ENCODE measurements around the gene OR2T34. TPM values are rescaled to one million over a fixed set of nuclear protein-coding genes. Genes with fewer than 3 reads are reported as not detected.
"Not testable (repeated sequence)": the region's sequence is repeated elsewhere in the genome, so short reads cannot be mapped to it uniquely, and the experiment has no call there.

Gene OR2T34
- total and polyA plus RNA-seq, 5 donors: not detected

- 78% methylated on average over 5 of the region's 5 CpGs for WGBS
- DNase-seq: no peak
- Histone ChIP-seq H3K9me3 (ENCODE audit: control insufficient read depth, low read length) (peaks cover 4% of the 10 kb centered on the region), H3K4me1 (ENCODE audit: control insufficient read depth, insufficient read depth, low read length) (no peaks in the 10 kb centered on the region), H3K27ac (ENCODE audit: low read length) (no peak overlapping the region), H3K27me3 (ENCODE audit: control insufficient read depth, insufficient read depth) (no peaks in the 10 kb centered on the region), H3K4me3 (ENCODE audit: low read length) (no peak overlapping the region)
- intact Hi-C loops (cut with DNase I): no loop called here
- ATAC-seq: no peak
Observed at GRCh38 chr1:248593226-248593625, 18.7 kb upstream of the OR2T34 start.

GRCh38 chr1:248592655-248593054 is 18.1 kb upstream of the OR2T34 start:
- H3K27me3 ChIP-seq (ENCODE audit: control insufficient read depth, insufficient read depth): no peaks in the 10 kb centered on the region
- H3K27ac ChIP-seq (ENCODE audit: low read length): no peak overlapping the region
- H3K4me3 ChIP-seq (ENCODE audit: low read length): no peak overlapping the region
- 48% methylated on average over 1 of the region's 1 CpG for WGBS
- peaks cover 4% of the 10 kb centered on the region for H3K9me3 ChIP-seq (ENCODE audit: control insufficient read depth, low read length)
- DNase-seq (no peak), ATAC-seq (no peak)
- H3K4me1 ChIP-seq (ENCODE audit: control insufficient read depth, insufficient read depth, low read length): no peaks in the 10 kb centered on the region
- intact Hi-C loops (cut with DNase I): no loop called here

GRCh38 chr1:248590055-248590454 is 15.5 kb upstream of the OR2T34 start:
- Histone ChIP-seq H3K27me3 (ENCODE audit: control insufficient read depth, insufficient read depth) (no peaks in the 10 kb centered on the region), H3K9me3 (ENCODE audit: control insufficient read depth, low read length) (peaks cover 4% of the 10 kb centered on the region), H3K4me1 (ENCODE audit: control insufficient read depth, insufficient read depth, low read length) (no peaks in the 10 kb centered on the region), H3K27ac (ENCODE audit: low read length) (no peak overlapping the region), H3K4me3 (ENCODE audit: low read length) (no peak overlapping the region)
- no peak for DNase-seq
- WGBS: 89% methylated on average over 17 of the region's 17 CpGs
- no peak for ATAC-seq
- intact Hi-C loops (cut with DNase I): no loop called here

- DNase-seq: no peak
- Histone ChIP-seq H3K4me1 (ENCODE audit: control insufficient read depth, insufficient read depth, low read length) (no peaks in the 10 kb centered on the region), H3K4me3 (ENCODE audit: low read length) (no peak overlapping the region), H3K27ac (ENCODE audit: low read length) (no peak overlapping the region), H3K27me3 (ENCODE audit: control insufficient read depth, insufficient read depth) (no peaks in the 10 kb centered on the region), H3K9me3 (ENCODE audit: control insufficient read depth, low read length) (peaks cover 4% of the 10 kb centered on the region)
- 81% methylated on average over 3 of the region's 3 CpGs for WGBS
- intact Hi-C loops (cut with DNase I): no loop called here
- no peak for ATAC-seq
Observed at GRCh38 chr1:248589334-248589733, 14.8 kb upstream of the OR2T34 start.

GRCh38 chr1:248585266-248585665 is 10.7 kb upstream of the OR2T34 start:
- DNase-seq (no peak), ATAC-seq (no peak)
- intact Hi-C loops (cut with DNase I): no loop called here
- WGBS: 75% methylated on average over 3 of the region's 3 CpGs
- no peak overlapping the region for H3K27ac ChIP-seq (ENCODE audit: low read length)
- H3K4me3 ChIP-seq (ENCODE audit: low read length): no peak overlapping the region
- no peaks in the 10 kb centered on the region for H3K4me1 ChIP-seq (ENCODE audit: control insufficient read depth, insufficient read depth, low read length)
- H3K9me3 ChIP-seq (ENCODE audit: control insufficient read depth, low read length): no peaks in the 10 kb centered on the region
- no peaks in the 10 kb centered on the region for H3K27me3 ChIP-seq (ENCODE audit: control insufficient read depth, insufficient read depth)

GRCh38 chr1:248576260-248576980 is 1.9 kb upstream of the OR2T34 start:
- 73% methylated on average over 9 of the region's 9 CpGs for WGBS
- DNase-seq (no peak), ATAC-seq (no peak)
- H3K4me3 ChIP-seq (ENCODE audit: low read length): no peak overlapping the region
- no peaks in the 10 kb centered on the region for H3K27me3 ChIP-seq (ENCODE audit: control insufficient read depth, insufficient read depth)
- intact Hi-C loops (cut with DNase I): no loop called here
- H3K4me1 ChIP-seq (ENCODE audit: control insufficient read depth, insufficient read depth, low read length): no peaks in the 10 kb centered on the region
- no peak overlapping the region for H3K27ac ChIP-seq (ENCODE audit: low read length)
- H3K9me3 ChIP-seq (ENCODE audit: control insufficient read depth, low read length): no peaks in the 10 kb centered on the region

GRCh38 chr1:248573856-248574255 is 701 bp downstream of the OR2T34 start:
- intact Hi-C loops (cut with DNase I); H3K9me3 ChIP-seq (ENCODE audit: control insufficient read depth, low read length); ATAC-seq; H3K27me3 ChIP-seq (ENCODE audit: control insufficient read depth, insufficient read depth); H3K4me1 ChIP-seq (ENCODE audit: control insufficient read depth, insufficient read depth, low read length); H3K27ac ChIP-seq (ENCODE audit: low read length); H3K4me3 ChIP-seq (ENCODE audit: low read length): not testable (repeated sequence)
- DNase-seq: peak in 1 of 3 donors; percentile 15
- WGBS: 85% methylated on average over 6 of the region's 8 CpGs

- H3K4me3 ChIP-seq (ENCODE audit: low read length); intact Hi-C loops (cut with DNase I); H3K9me3 ChIP-seq (ENCODE audit: control insufficient read depth, low read length); DNase-seq; H3K4me1 ChIP-seq (ENCODE audit: control insufficient read depth, insufficient read depth, low read length); H3K27me3 ChIP-seq (ENCODE audit: control insufficient read depth, insufficient read depth); ATAC-seq; H3K27ac ChIP-seq (ENCODE audit: low read length): not testable (repeated sequence)
- no CpG with 5 or more reads among the region's 1 CpG for WGBS
Observed at GRCh38 chr1:248572049-248572448, 2.5 kb downstream of the OR2T34 start.

- H3K4me1 ChIP-seq (ENCODE audit: control insufficient read depth, insufficient read depth, low read length); intact Hi-C loops (cut with DNase I); H3K27me3 ChIP-seq (ENCODE audit: control insufficient read depth, insufficient read depth); H3K9me3 ChIP-seq (ENCODE audit: control insufficient read depth, low read length); DNase-seq; H3K4me3 ChIP-seq (ENCODE audit: low read length); ATAC-seq; H3K27ac ChIP-seq (ENCODE audit: low read length): not testable (repeated sequence)
- 77% methylated on average over 3 of the region's 3 CpGs for WGBS
Observed at GRCh38 chr1:248570811-248571210, 3.7 kb downstream of the OR2T34 start.

GRCh38 chr1:248569049-248569448 is 5.5 kb downstream of the OR2T34 start:
- ATAC-seq; H3K4me3 ChIP-seq (ENCODE audit: low read length); H3K9me3 ChIP-seq (ENCODE audit: control insufficient read depth, low read length); DNase-seq; intact Hi-C loops (cut with DNase I); H3K27ac ChIP-seq (ENCODE audit: low read length); H3K27me3 ChIP-seq (ENCODE audit: control insufficient read depth, insufficient read depth); H3K4me1 ChIP-seq (ENCODE audit: control insufficient read depth, insufficient read depth, low read length): not testable (repeated sequence)
- 17% methylated on average over 2 of the region's 2 CpGs for WGBS

GRCh38 chr1:248565530-248566373 is 8.8 kb downstream of the OR2T34 start:
- DNase-seq; H3K4me1 ChIP-seq (ENCODE audit: control insufficient read depth, insufficient read depth, low read length); H3K9me3 ChIP-seq (ENCODE audit: control insufficient read depth, low read length); H3K27ac ChIP-seq (ENCODE audit: low read length); H3K27me3 ChIP-seq (ENCODE audit: control insufficient read depth, insufficient read depth); ATAC-seq; intact Hi-C loops (cut with DNase I); H3K4me3 ChIP-seq (ENCODE audit: low read length): not testable (repeated sequence)
- WGBS: 63% methylated on average over 11 of the region's 11 CpGs

Measured in right cardiac atrium (tissue), 5 donors.